Kidney capillary endothelial cell (primary cell): ENCODE data around the gene GGA3.
"Not testable (repeated sequence)": the region's sequence is repeated elsewhere in the genome, so short reads cannot be mapped to it uniquely, and the experiment has no call there.

Experiments
- DNase-seq: peaks from one replicate; pipeline ENCODE4 v3.0.0-alpha.2; 2018; ENCODE audit warnings: low spot score

Gene GGA3

DNA sequence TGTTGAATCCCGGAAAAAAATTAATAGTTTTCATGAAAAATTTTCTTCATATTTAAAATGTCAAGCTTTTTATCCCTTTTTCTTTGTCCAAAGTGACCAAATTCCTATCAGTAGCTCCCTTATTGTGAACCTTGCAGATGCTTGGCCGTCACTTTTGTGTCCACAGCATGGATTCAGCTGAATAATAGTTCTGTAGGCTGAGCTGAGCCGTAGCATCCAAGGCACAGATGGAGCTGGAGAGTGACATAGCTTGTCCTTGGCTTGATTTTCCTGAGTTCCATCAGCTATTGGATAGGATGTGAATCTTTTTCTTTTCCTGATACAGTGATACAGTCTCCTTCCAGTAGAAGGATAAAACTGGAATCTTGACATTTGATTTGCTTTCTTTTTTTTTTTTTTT lies 52.3 kb downstream of the GGA3 start:
- no peak for DNase-seq

DNA sequence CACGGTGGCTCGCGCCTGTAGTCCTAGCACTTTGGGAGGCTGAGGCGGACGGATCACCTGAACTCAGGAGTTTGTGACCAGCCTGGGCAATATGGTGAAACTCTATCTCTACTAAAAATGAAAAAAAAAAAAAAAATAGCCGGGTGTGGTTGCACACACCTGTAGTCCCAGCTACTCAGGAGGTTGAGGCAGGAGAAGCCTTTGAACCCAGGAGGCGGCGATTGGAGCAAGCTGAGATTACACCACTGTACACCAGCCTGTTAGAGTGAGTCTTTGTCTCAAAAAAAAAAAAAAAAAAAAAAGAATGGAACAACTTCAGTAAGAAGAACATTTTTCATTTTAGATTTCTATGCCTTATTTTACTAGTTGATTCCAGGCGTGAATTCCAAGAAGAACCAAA lies 53.2 kb downstream of the GGA3 start:
- no peak for DNase-seq

DNA sequence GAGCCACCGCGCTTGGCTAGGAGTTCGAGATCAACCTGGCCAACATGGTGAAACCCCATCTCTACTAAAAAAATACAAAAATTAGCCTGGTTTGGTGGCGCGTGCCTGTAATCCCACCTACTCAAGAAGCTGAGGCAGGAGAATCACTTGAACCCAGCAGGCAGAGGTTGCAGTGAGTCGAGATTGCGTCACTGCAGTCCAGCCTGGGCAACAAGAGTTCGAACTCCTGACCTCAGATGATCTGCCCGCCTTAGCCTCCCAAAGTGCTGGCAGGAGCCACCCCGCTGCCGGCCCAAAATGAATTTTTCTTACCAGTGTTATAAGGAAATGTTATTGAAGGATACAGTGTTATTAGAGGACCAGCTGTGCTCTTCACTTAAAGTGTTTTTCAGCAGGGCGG lies 53.6 kb downstream of the GGA3 start:
- no peak for DNase-seq

DNA sequence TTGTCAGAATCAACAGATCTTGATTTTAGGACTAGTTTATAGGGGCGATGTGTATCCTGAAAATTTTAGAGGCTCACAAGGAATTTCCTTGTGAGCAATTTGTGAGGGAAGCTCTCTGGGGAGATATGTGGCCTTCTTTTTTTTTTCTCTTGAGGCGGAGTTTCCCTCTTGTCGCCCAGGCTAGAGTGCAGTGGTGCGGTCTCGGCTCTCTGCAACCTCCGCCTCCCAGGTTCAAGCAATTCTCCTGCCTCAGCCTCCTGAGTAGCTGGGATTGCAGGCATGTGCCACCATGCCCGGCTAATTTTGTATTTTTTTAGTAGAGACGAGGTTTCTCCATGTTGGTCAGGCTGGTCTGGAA lies 54.4 kb downstream of the GGA3 start:
- DNase-seq, result not testable (repeated sequence)

DNA sequence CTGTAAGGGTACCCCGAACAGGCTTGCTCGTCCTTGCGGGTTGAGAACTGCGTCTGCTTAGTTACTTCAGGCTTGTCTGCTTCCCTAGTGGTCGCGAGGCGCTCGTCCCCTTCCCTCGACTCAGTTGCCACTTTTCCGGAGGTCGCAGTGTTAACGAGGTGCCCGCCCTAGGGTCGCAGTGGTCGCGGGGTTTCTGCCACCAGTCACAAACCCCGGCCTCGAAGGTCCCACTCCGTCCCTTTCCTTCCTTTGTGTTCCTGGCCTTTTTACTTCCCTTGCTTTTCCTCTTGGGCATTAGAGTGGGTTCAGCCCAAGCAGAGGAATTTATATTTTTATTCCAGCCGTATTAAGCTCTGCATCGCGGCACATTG lies 55.6 kb downstream of the GGA3 start:
- no peak for DNase-seq

DNA sequence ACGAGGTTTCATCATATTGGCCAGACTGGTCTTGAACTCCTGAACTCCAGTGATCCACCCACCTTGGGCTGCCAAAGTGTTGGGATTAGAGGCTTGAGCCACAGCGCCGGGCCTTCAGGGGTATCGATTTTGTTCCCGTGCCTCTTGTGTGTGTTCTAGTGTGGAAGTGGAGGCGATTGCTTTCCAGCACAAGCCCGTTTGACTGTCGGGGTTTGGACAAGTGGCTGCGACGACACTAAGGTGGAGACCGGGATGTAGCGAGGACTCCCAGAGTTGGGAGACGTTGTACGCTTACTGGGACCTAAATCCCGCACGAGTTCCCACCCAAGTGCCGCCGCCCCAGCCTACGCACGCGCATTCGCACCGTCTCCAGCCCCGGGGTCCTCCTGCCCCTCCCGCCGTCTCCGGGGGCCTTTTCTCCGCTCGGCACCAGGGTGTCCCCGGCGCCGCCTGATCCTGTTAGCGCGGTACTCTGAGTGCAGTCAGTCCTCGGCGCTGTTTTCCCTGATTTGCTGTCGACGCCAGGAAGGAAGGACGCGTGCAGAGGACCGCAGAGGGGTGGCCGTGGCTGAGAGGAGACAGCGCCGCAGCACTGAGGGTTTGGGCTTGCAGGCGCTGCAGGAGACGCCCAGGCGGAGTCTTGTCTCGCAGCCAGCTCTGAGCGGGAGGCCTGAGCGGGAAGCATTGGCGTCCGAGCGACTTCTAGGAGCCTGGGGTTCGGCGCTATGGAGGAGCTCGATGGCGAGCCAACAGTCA lies 56.2 kb downstream of the GGA3 start, which contains the start of gene NUP85:
TSS of gene NUP85 (plus strand) at position 643 of the 756 bp plus-strand sequence. CDS start at position 726, 83 bp downstream.
- DNase-seq, result peak; percentile 90

DNA sequence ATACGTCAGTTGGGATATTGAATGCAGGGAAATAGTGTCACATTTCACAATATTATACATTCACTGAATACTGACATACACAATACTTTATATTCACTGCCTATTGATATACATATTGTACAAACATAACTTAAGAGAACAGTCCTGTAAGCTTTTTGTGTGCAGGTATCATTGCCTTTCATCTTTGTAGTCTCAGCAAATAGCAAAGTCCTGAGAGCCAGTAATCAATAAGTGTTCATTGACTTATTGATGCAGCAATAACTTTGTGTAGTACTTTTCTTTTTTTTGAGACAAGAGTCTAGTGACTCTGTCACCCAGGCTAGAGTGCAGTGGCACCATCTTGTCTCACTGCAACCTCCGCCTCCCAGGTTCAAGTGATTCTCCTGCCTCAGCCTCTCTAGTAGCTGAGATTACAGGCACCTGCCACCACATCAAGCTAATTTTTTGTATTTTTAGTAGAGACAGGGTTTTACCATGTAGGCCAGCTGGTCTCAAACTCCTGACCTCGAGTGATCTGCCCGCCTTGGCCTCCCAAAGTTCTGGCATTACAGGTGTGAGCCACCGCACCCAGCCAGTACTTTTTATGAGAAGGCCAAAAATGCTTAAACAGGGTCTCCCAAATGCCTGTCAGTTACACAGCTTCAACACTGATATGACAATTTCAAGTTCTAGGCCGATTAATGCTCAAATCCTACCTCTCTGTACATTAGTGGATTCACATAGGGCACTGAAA lies 61.4 kb downstream of the GGA3 start:
- DNase-seq, result no peak

DNA sequence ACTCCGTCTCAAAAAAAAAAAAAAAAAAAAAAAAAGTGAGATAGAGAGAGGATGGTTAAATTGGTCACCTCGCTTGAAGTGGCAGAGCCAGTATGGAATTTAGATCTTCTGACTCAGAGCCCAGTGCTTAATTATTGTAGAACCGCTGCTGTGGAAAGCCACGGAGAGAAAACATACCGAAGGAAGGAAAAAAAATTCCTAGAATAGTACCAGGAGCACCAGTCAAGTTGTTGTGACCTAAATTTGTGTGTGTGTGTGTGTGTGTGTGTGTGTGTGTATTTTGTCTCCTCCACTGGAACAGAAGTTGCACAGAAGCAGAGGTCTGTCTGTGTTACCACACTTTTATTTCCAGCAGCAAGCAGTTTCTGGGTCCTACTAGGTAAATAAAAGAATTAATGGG lies 66.5 kb downstream of the GGA3 start:
- no peak for DNase-seq

DNA sequence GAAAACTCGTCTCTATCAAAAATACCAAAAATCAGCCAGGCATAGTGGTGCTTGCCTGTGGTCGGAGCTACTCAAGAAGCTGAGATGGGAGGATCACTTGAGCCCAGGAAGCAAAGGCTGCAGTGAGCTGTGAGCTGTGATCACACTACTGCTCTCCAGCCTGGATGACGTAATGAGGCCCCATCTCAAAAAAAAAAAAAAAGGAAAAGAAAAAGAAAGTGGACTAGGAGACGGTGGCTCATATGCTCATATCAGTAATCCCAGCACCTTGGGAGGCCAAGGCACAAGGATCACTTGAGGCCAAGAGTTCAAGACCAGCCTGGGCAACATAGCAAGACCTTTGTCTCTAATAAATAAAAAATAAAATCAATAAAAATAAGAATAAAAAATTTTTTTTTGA lies 69.8 kb downstream of the GGA3 start:
- no peak for DNase-seq

DNA sequence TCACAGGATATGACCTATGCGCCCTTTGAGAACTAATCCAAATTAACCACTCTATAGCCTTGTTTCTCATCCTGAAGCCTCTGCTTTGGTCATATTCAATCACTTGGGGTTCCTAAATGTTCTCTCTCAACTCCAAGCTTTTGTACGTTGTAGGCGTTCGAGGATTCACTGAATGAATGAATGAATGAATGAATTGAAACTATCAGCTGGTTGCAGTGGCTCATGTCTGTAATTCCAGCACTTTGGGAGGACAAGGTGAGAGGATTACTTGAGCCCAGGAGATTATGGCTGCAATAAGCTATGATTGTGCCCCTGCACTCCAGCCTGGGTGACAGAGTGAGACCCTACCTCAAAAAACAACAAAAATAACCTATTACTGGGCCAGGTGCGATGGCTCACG lies 72.8 kb downstream of the GGA3 start:
- no peak for DNase-seq
